Erythroblast (primary cell): ENCODE data around the gene ERBB4.

ENCODE experiments used
- GATA1 ChIP-seq: IDR thresholded peaks from 2 replicates; pipeline ENCODE4 v1.6.1; 2011; ENCODE audit warnings: low read depth, mild to moderate bottlenecking, control low read depth, low read length, moderate library complexity
- POLR2A ChIP-seq: IDR thresholded peaks from 2 replicates; pipeline ENCODE4 v1.6.1; 2011; ENCODE audit warnings: mild to moderate bottlenecking, low read length

DNA sequence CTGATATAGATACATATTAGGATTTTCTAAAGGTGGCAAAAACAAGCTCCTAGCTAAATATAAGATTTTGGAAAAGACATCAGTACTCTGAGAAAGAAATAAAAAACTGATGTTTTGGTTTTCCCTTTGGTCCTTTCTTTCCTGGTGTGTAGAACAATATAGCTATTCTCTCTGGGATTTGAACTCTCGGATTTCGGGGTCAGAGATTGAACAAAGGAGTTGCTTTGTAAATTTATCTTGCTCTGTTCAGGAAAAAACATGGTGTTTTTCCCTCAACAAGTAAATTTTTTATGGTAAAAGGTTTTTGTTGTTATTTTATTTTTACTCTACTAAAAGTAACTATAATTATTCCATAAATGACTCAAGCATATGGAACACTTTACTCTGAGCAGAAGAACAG is 889.3 kb downstream of the ERBB4 start:
- no peak for TF ChIP-seq POLR2A
- TF ChIP-seq GATA1 = no peak
